Neural progenitor cell (in vitro differentiated cells): ENCODE results near the gene CD46. TPM values are rescaled to one million over a fixed set of nuclear protein-coding genes. Genes with fewer than 3 reads are reported as not detected.

Experiments
- DNase-seq: peaks from one replicate; pipeline ENCODE4 v3.0.0-alpha.2; 2016; ENCODE audit warnings: low spot score
- H2AFZ ChIP-seq: fragments of 200-600 bp; sonication (generic); replicated peaks from 2 replicates; pipeline ENCODE4 v1.6.1; 2016; ENCODE audit warnings: antibody characterized with exemption
- H3F3A ChIP-seq: fragments of 200-600 bp; sonication (generic); 2 replicates; pipeline ENCODE4 v1.6.1; 2016; ENCODE audit warnings: antibody characterized with exemption, low read depth
- H3K27ac ChIP-seq: fragments of 200-600 bp; sonication (generic); 2 replicates; pipeline ENCODE4 v1.5.1; 2016; ENCODE audit warnings: mild to moderate bottlenecking
- H3K27me3 ChIP-seq: fragments of 200-600 bp; sonication (generic); 2 replicates; pipeline ENCODE4 v1.6.1; 2016; ENCODE audit warnings: mild to moderate bottlenecking, moderate library complexity
- H3K36me3 ChIP-seq: fragments of 200-600 bp; sonication (generic); 2 replicates; pipeline ENCODE4 v1.5.1; 2016
- H3K4me1 ChIP-seq: fragments of 200-600 bp; sonication (generic); 2 replicates; pipeline ENCODE4 v1.6.1; 2016; ENCODE audit warnings: mixed run types
- H3K4me2 ChIP-seq: fragments of 200-600 bp; sonication (generic); 2 replicates; pipeline ENCODE4 v1.6.1; 2016
- H3K4me3 ChIP-seq: fragments of 200-600 bp; sonication (generic); 2 replicates; pipeline ENCODE4 v1.5.1; 2016
- H3K79me2 ChIP-seq: fragments of 200-600 bp; sonication (generic); 2 replicates; pipeline ENCODE4 v1.6.1; 2016; ENCODE audit warnings: low read depth
- H3K9ac ChIP-seq: fragments of 200-600 bp; sonication (generic); 2 replicates; pipeline ENCODE4 v1.6.1; 2016
- H3K9me3 ChIP-seq: fragments of 200-600 bp; sonication (generic); 2 replicates; pipeline ENCODE4 v1.5.1; 2016; ENCODE audit warnings: low read depth
- H4K20me1 ChIP-seq: fragments of 200-600 bp; sonication (generic); 2 replicates; pipeline ENCODE4 v1.6.1; 2016; ENCODE audit warnings: low read depth
- H3K27ac Mint-ChIP-seq: 3 replicates; pipeline ENCODE4 v1.8.0; 2021; ENCODE audit warnings: mixed read lengths
- H3K27me3 Mint-ChIP-seq: 2 replicates; pipeline ENCODE4 v1.8.0; 2022; ENCODE audit warnings: low read depth, mild to moderate bottlenecking, inconsistent platforms, moderate library complexity, mixed read lengths; ENCODE audit not compliant: insufficient read depth
- H3K36me3 Mint-ChIP-seq: 3 replicates; pipeline ENCODE4 v1.8.0; 2021; ENCODE audit warnings: mixed read lengths
- H3K4me1 Mint-ChIP-seq: 3 replicates; pipeline ENCODE4 v1.8.0; 2021; ENCODE audit warnings: mixed read lengths
- H3K4me3 Mint-ChIP-seq: 3 replicates; pipeline ENCODE4 v1.8.0; 2021; ENCODE audit warnings: mild to moderate bottlenecking, moderate library complexity, mixed read lengths
- H3K9me3 Mint-ChIP-seq: 3 replicates; pipeline ENCODE4 v1.8.0; 2020; ENCODE audit warnings: mixed read lengths
- EZH2 ChIP-seq: fragments of 200-600 bp; sonication (generic); IDR thresholded peaks from 2 replicates; pipeline ENCODE4 v1.6.1; 2017; ENCODE audit warnings: antibody characterized with exemption, mild to moderate bottlenecking, moderate library complexity
- EZH2phosphoT487 ChIP-seq: fragments of 200-600 bp; sonication (generic); IDR thresholded peaks from 2 replicates; pipeline ENCODE4 v1.6.1; 2017; ENCODE audit warnings: antibody characterized with exemption
- total RNA-seq: library from RNA; depleted of rRNA; stranded (reverse); fragments of >200 nt; gene quantifications from 2 replicates; pipeline ENCODE4 v1.2.3, GENCODE V29; 2015; ENCODE audit warnings: low replicate concordance
- TF ChIP-seq, protein P1 (sequence below): fragments of 200-600 bp; sonication (generic); IDR thresholded peaks from 2 replicates; pipeline ENCODE4 v1.5.1; 2017; ENCODE audit warnings: antibody characterized with exemption, mild to moderate bottlenecking

The CD46 gene
- total RNA-seq, 1 donor from 2014 or later, result 186 TPM

GRCh38 chr1:207745285-207745684 is 6.6 kb upstream of the CD46 start:
- Mint-ChIP-seq H3K27ac (no peak overlapping the region), H3K4me3 (no peak overlapping the region), H3K9me3 (peaks cover 4% of the 10 kb centered on the region), H3K27me3 (no peaks in the 10 kb centered on the region), H3K4me1 (peaks cover 16% of the 10 kb centered on the region), H3K36me3 (peaks cover 2% of the 10 kb centered on the region)
- Histone ChIP-seq H3K4me1 (no peaks in the 10 kb centered on the region), H3K9me3 (no peaks in the 10 kb centered on the region), H3K27ac (no peak overlapping the region), H3F3A (no peaks in the 10 kb centered on the region), H3K79me2 (no peaks in the 10 kb centered on the region), H3K36me3 (no peaks in the 10 kb centered on the region), H3K4me2 (no peak overlapping the region), H3K9ac (no peak overlapping the region), H3K27me3 (no peaks in the 10 kb centered on the region), H4K20me1 (no peaks in the 10 kb centered on the region), H2AFZ (no peak overlapping the region), H3K4me3 (no peak overlapping the region)
- TF ChIP-seq EZH2phosphoT487 (no peak), EZH2 (no peak)
- TF ChIP-seq, protein P1, sequence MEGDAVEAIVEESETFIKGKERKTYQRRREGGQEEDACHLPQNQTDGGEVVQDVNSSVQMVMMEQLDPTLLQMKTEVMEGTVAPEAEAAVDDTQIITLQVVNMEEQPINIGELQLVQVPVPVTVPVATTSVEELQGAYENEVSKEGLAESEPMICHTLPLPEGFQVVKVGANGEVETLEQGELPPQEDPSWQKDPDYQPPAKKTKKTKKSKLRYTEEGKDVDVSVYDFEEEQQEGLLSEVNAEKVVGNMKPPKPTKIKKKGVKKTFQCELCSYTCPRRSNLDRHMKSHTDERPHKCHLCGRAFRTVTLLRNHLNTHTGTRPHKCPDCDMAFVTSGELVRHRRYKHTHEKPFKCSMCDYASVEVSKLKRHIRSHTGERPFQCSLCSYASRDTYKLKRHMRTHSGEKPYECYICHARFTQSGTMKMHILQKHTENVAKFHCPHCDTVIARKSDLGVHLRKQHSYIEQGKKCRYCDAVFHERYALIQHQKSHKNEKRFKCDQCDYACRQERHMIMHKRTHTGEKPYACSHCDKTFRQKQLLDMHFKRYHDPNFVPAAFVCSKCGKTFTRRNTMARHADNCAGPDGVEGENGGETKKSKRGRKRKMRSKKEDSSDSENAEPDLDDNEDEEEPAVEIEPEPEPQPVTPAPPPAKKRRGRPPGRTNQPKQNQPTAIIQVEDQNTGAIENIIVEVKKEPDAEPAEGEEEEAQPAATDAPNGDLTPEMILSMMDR, result no peak
- DNase-seq, result no peak

DNA sequence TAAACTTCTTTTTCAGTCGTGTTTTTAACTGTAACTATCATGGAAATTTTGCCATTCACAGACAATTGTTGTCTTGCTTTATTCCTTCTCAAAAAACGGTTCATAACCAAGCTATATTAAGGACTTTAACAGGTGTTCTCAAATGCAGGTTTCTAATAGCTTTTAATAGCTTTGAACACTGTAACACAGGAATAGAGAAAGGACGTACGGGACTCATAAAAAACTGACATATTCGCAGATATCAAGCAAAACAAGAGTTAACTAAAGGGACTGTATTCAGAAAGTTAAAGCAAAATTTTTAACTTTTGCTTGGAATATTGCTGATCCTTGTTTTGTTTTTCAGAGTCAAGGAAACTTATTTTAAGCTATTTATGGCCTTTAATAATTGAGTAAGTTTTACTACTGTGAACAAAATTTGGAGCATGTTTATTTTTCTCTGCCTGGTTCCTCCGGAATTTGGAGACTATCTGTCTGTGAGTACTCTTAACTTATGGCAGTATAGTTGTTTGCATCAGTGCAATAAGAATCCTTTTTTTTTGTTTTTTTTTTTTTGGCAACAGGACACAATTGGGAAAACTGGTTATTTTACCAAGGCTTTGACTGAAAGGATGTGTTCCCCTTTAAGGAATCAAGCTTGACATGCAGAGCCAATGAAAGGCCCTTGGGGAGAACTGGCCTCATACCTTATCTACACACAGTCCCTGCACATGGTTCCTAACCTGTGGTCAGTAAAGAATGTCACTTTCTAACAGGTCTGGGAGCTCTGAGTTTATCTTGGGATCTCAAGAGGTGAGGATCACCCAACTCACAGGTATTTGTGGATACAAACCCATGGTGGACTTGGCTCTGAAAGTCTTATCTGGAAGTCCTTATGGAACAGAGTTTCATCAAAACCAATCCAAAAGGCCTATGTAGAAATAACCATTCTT is 5.8 kb upstream of the CD46 start:
- no peaks in the 10 kb centered on the region for H3K27me3 Mint-ChIP-seq
- no peak overlapping the region for H3K9ac ChIP-seq
- H3K4me3 Mint-ChIP-seq, result no peak overlapping the region

DNA sequence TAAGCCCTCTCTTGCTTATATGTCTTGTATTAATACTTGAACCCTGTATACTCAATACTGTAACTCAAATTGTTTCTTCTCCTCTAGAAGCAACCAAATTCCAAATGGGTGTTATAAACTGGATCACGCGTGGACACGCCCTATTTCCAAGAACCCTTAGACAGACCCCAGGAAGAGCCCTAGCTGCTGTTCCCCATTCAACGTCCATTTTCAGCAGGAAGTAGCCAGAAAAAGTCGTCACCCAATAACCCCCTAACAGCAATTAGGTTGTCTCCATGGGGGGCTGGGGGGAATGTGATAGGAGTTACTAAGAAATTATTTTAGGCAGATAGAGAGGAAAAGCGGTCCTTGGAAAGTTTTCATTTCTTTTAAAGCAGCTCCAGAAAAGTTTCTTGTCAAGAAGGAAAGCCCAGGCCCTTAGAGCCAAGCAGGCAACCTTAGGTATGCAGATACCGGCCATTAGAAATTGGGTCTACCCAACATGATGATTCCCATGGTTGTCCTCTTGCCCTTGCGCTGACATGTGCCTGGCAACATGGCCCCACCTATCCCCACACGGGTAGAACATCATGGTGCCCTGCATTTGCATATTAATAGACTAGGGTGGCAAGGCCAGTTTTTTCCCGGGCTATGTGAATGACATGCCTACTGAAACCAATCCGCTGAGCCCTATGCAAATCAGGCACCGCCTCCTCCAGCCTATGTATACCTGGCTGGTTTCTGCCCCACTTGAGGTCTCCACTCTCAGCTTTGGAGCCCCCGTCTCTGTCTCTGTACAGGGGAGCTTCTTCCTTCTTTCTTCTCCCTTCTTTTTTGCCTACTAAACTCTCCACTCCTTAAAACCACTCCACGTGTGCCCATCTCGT is 4.0 kb upstream of the CD46 start:
- TF ChIP-seq EZH2phosphoT487 (no peak), EZH2 (no peak)
- TF ChIP-seq, protein P1, result no peak
- Histone ChIP-seq H2AFZ (no peak overlapping the region), H3K9me3 (no peaks in the 10 kb centered on the region), H3K36me3 (no peaks in the 10 kb centered on the region), H3F3A (peaks cover 5% of the 10 kb centered on the region), H3K4me3 (no peak overlapping the region), H3K27me3 (no peaks in the 10 kb centered on the region), H3K27ac (no peak overlapping the region), H3K4me1 (no peaks in the 10 kb centered on the region), H3K4me2 (no peak overlapping the region), H4K20me1 (peaks cover 5% of the 10 kb centered on the region), H3K9ac (no peak overlapping the region), H3K79me2 (peaks cover 13% of the 10 kb centered on the region)
- peaks cover 2% of the 10 kb centered on the region for H3K27me3 Mint-ChIP-seq
- no peaks in the 10 kb centered on the region for H3K9me3 Mint-ChIP-seq
- H3K4me1 Mint-ChIP-seq, result peaks cover 24% of the 10 kb centered on the region
- no peaks in the 10 kb centered on the region for H3K36me3 Mint-ChIP-seq
- H3K4me3 Mint-ChIP-seq, result no peak overlapping the region
- no peak overlapping the region for H3K27ac Mint-ChIP-seq
- no peak for DNase-seq

More for the DNA sequence above, 5.8 kb upstream of the CD46 start:
- Mint-ChIP-seq H3K27ac (no peak overlapping the region), H3K36me3 (peaks cover 2% of the 10 kb centered on the region), H3K9me3 (peaks cover 4% of the 10 kb centered on the region), H3K4me1 (peaks cover 23% of the 10 kb centered on the region)
- H3K4me2 ChIP-seq, result no peak overlapping the region
- H3K27ac ChIP-seq, result no peak overlapping the region
- H2AFZ ChIP-seq, result no peak overlapping the region
- H3K9me3 ChIP-seq, result no peaks in the 10 kb centered on the region
- no peaks in the 10 kb centered on the region for H3K27me3 ChIP-seq
- TF ChIP-seq EZH2phosphoT487 (no peak), EZH2 (no peak)
- TF ChIP-seq, protein P1, result no peak
- H3F3A ChIP-seq, result no peaks in the 10 kb centered on the region
- no peak for DNase-seq
- H3K4me3 ChIP-seq, result no peak overlapping the region
- no peaks in the 10 kb centered on the region for H4K20me1 ChIP-seq
- no peaks in the 10 kb centered on the region for H3K79me2 ChIP-seq
- H3K36me3 ChIP-seq, result no peaks in the 10 kb centered on the region
- H3K4me1 ChIP-seq, result no peaks in the 10 kb centered on the region
